IPS-20b (cell line): Measurements from ENCODE around the gene PPP1R15B.
A peak's percentile ranks its signal among the peaks of the same experiment; 100 is the strongest.

ENCODE experiments used
- H3K27ac ChIP-seq: one replicate; pipeline ENCODE4 v1.5.1; 2013; ENCODE audit warnings: low read length
- H3K27me3 ChIP-seq: 2 replicates; pipeline ENCODE4 v1.6.1; 2013; ENCODE audit warnings: mild to moderate bottlenecking, low read length, inconsistent platforms; ENCODE audit not compliant: insufficient read depth
- H3K36me3 ChIP-seq: 2 replicates; pipeline ENCODE4 v1.6.1; 2013; ENCODE audit warnings: low read depth, mild to moderate bottlenecking, inconsistent platforms, low read length, moderate library complexity; ENCODE audit not compliant: insufficient read depth
- H3K4me1 ChIP-seq: 2 replicates; pipeline ENCODE4 v1.6.1; 2013; ENCODE audit warnings: mild to moderate bottlenecking, control low read depth, inconsistent platforms, low read length, moderate library complexity; ENCODE audit not compliant: insufficient read depth
- H3K4me3 ChIP-seq: 2 replicates; pipeline ENCODE4 v1.5.1; 2013; ENCODE audit warnings: mild to moderate bottlenecking, low read length, inconsistent platforms
- H3K9ac ChIP-seq: 2 replicates; pipeline ENCODE4 v1.6.1; 2013; ENCODE audit warnings: low read depth, mild to moderate bottlenecking, inconsistent platforms, low read length, moderate library complexity
- H3K9me3 ChIP-seq: 2 replicates; pipeline ENCODE4 v1.6.1; 2013; ENCODE audit warnings: mild to moderate bottlenecking, low read depth, low read length, inconsistent platforms; ENCODE audit not compliant: insufficient read depth

PPP1R15B gene

DNA sequence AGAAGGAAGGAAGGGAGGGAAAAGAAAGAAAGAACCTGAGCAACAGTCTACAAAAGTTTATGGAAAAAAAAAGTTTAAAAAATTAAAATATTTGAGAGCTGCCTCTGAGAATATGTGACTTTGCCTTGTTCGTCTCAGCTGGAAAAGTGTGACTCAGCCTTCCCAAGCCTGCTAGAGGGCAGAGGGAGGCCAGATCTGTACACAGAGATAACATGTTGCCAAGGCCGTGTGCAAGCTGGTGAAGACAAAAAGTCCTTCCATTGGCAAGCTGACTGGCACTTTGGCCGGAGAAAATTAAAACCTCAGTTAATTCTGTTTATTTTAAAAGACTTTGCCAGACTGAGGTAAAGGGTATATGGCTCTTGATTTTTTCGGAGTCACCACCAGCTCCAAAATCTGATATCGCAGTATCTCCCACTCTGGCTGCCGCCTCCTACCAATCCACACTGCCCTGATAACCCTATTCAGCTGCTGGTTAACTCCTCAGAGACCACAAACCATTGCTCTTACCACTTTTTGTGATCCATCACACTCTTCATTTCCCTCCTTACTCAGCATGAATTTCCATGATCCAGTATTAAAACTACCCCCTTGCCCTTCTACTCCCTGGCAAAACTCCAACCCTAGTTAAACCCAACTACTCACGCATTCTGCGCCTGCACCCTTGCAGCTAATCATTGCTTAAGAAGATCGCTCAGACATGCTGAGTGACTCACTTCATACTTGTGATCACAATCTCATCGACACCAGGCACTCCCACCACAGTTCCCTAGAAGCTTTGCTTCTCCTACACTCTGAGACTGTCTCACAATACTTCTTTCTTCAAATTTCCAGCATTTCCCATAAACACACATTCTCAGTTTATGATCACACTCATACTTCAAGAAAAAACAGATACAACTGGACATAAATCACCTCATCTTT, 5.7 kb upstream of the PPP1R15B start:
- Histone ChIP-seq H3K9ac (no peak overlapping the region), H3K27me3 (no peaks in the 10 kb centered on the region), H3K36me3 (peaks cover 5% of the 10 kb centered on the region; the same call in 1 of the 2 replicates), H3K4me3 (no peak overlapping the region), H3K4me1 (peaks cover 7% of the 10 kb centered on the region; the same call in 1 of the 2 replicates), H3K9me3 (no peaks in the 10 kb centered on the region), H3K27ac (no peak overlapping the region)

DNA sequence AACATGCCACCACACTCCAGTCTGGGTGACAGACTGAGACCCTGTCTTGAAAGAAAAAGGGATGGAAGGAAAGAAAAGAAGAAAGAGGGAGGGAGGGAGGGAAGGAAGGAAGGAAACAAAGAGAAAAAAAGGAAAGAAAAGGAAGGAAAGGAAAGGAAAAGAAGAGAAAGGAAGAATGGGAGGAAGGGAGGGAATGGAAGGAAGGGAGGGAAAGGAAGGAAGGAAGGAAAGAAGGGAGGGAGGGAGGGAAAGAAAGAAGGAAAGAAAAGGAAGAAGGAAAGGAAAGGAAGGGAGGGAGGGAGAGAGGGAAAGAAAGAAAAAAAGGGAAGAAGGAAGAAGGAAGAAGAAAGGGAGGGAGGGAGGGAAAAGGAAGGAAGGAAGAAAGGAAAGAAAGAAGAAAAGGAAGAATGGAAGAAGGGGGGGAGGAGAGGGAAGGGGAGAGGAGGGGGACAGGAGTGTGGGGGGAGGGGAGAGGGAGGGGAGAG, 5.0 kb upstream of the PPP1R15B start:
- Histone ChIP-seq H3K9me3 (no peaks in the 10 kb centered on the region), H3K9ac (no peak overlapping the region), H3K4me1 (peaks cover 10% of the 10 kb centered on the region; the same call in 1 of the 2 replicates), H3K27ac (no peak overlapping the region), H3K4me3 (no peak overlapping the region), H3K27me3 (no peaks in the 10 kb centered on the region), H3K36me3 (peaks cover 5% of the 10 kb centered on the region; the same call in 1 of the 2 replicates)

DNA sequence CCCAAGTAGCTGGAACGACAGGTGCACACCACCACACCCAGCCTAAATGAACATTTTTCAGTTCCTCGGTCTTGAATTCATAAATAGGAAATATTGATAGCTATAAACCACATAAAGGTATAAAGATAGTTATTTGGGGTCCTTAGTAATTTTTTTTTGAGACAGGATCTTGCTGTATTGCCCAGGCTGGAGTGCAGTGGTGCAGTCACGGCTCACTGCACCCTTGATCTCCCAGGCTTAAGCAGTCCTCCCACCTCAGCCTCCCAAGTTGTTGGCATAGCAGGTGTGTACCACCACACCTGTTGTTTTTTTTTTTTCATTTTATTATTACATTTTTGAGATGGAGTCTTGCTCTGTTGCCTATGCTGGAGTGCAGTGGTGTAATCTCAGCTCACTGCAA, 3.7 kb upstream of the PPP1R15B start:
- Histone ChIP-seq H3K36me3 (no peaks in the 10 kb centered on the region), H3K4me1 (peaks cover 6% of the 10 kb centered on the region; the same call in 1 of the 2 replicates), H3K4me3 (no peak overlapping the region), H3K9ac (no peak overlapping the region), H3K9me3 (no peaks in the 10 kb centered on the region), H3K27me3 (no peaks in the 10 kb centered on the region), H3K27ac (no peak overlapping the region)

DNA sequence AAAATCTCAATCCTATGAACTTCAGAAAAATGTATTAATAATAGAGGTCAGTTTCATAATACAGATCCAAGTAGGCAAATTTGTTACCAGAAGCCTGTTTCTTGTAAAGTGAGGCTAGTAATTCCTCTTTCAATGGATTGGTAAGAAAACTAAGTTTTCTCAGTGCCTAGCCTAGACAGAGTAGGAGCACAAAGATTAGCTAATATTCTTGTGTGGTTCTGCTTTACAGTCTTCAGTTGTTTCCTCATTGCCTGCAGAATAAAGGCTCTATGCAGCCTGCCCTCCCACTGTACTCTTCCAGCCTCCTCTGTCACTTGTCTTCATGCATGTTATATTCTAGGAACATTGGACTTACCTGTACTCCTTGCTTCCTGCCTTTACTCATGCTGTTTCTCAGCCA, 2.4 kb upstream of the PPP1R15B start:
- no peak overlapping the region for H3K9ac ChIP-seq
- H3K27ac ChIP-seq: no peak overlapping the region
- H3K27me3 ChIP-seq: no peaks in the 10 kb centered on the region
- no peaks in the 10 kb centered on the region for H3K9me3 ChIP-seq
- peaks cover 2% of the 10 kb centered on the region; the same call in 1 of the 2 replicates for H3K4me1 ChIP-seq
- no peak overlapping the region for H3K4me3 ChIP-seq
- no peaks in the 10 kb centered on the region for H3K36me3 ChIP-seq

DNA sequence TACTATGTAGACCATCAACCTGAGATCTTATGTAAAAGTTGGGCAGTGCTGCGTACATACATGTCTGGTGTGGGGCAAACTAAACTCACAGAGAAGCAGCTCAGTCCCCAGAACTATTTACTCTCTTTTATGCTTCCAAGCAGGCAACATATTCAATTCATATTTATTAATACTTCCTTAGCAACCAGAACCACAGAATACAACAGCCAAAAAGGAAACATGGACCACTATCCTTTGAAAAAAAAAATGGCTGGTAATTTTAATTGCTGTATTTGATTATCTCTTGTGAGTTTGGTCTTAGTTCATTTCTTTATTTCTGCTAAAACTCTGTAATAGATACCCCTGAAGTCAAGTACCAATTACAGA, 1.5 kb upstream of the PPP1R15B start:
- Histone ChIP-seq H3K9me3 (no peaks in the 10 kb centered on the region), H3K9ac (no peak overlapping the region), H3K27ac (no peak overlapping the region), H3K36me3 (peaks cover 6% of the 10 kb centered on the region; the same call in 1 of the 2 replicates), H3K4me3 (no peak overlapping the region), H3K4me1 (peaks cover 2% of the 10 kb centered on the region; the same call in 1 of the 2 replicates), H3K27me3 (no peaks in the 10 kb centered on the region)

DNA sequence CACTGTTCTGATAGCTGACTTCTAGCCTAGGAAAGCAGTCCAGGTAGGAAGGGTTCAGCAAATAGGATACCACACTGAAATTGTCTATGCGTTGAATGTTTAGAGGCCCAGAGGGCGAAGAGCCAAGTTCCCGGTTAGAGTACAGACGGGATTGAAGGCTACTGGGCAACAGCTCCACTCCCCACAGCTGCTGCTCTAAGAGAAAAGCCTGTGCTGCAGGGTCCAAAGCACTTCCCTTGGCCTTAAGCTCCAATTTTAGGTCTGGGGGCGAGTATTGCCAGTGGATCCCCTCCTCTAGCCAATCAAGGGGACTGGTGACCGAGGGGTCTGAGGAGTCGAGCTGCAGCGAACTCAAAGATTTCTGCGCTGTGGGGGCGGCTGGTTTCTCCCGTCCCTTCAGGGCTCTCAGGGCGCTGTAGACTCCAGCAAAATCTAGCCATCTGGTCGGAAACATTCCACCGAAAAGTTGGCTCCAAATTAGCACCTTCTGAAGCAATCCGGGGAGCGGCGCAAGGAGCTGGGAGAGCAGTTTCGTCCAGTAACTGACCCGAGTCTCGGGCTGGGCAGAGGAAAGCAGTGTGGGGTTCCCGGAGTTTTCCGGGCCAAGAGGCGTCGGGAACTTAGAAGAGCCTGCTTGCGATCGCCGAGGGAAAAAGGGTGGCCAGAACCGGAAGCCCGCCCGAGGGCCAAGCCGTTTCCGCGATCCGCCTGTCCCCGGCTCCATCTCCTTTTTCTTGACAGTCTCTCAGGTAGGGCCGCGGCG, 748 bp downstream of the PPP1R15B start:
- H3K9ac ChIP-seq: peak overlapping the region; percentile 96
- H3K4me3 ChIP-seq: peak overlapping the region; percentile 92
- H3K9me3 ChIP-seq: no peaks in the 10 kb centered on the region
- no peaks in the 10 kb centered on the region for H3K27me3 ChIP-seq
- peak overlapping the region; percentile 91 for H3K27ac ChIP-seq
- peaks cover 20% of the 10 kb centered on the region for H3K36me3 ChIP-seq
- peaks cover 2% of the 10 kb centered on the region; the same call in 1 of the 2 replicates for H3K4me1 ChIP-seq

DNA sequence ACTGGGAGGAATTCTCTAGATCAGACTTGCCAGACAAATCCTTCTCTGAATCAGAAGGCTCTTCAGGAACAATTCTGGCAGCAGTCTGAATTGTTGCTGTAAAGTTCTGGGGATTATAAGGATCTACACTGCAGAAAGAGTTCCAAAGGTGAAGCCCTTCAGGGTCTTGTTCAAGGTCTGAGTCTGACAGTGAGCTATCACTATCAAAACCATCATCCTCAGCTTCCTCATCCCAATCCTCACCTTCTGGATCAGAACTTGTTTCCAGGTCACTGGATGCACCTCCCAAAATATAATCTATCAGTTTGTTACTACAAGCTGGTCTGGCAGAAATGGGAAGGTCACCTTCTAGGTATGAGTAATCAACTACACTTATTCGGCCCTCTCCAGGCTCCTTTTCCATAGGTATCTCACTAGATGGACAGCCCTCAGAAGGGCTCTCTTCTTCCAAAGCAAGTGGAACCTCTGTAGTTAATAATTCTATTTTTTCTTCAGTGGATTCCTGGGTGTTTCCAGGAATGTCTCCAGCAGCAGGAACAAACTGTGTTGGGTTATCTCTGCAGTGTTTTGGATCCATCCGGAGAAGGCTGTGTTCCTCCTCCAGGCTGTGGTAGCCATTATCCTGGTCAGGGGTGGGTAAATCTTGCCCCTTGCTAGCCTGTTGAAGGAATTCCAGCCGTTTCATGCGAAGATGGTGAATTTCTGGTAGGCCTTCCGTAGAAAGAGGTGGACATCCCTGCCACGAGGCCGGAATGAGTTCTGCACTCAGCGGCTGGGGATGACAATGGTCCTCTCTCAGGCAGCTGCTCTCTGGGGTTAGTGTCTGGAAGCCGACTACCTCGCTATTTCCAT, 1.6 kb downstream of the PPP1R15B start:
- H3K27ac ChIP-seq: no peak overlapping the region
- H3K36me3 ChIP-seq: peaks cover 28% of the 10 kb centered on the region
- peak overlapping the region; percentile 92 for H3K4me3 ChIP-seq
- no peaks in the 10 kb centered on the region for H3K9me3 ChIP-seq
- H3K27me3 ChIP-seq: no peaks in the 10 kb centered on the region
- peak overlapping the region; percentile 96 for H3K9ac ChIP-seq
- peaks cover 2% of the 10 kb centered on the region; the same call in 1 of the 2 replicates for H3K4me1 ChIP-seq

DNA sequence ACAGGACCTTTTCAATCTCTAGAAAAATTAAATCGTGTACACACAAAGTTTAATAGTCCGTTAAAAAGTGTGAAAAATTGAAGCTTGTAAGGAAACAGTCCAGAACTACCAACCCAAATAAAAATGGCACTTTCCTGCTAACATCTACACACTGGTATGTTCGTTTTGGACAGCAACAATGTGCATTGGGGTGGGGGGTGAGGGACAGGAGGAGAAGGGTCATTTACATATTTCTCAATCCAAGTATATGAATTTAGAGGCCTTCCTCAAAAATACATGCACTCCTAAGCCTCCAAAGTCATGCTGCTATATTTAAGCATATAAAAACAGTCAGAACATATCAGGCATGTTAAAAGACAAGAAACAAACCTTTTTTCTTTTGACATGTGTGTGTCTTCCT, 2.5 kb downstream of the PPP1R15B start:
- peaks cover 38% of the 10 kb centered on the region for H3K36me3 ChIP-seq
- no peaks in the 10 kb centered on the region for H3K27me3 ChIP-seq
- H3K4me1 ChIP-seq: peaks cover 2% of the 10 kb centered on the region; the same call in 1 of the 2 replicates
- peak overlapping the region; percentile 96 for H3K9ac ChIP-seq
- H3K4me3 ChIP-seq: peak overlapping the region; percentile 92
- no peak overlapping the region for H3K27ac ChIP-seq
- no peaks in the 10 kb centered on the region for H3K9me3 ChIP-seq

DNA sequence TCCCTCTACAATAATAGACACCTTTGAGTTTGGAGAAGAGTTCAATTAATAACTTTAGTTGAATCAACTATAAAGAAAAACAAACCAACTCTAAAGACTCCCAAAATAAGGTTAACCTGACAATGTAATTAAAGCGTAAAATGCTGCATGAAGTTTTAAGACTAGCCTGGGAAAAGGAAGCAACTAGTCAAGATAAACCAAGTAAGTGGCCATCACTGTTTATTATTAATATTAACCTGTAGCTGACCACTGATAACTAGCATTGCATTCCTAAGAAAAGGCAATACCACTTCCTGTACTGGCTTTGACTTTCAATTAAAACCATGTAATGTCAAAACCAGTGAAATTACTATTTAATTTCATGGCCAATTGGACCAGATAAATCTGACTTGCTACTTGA, 3.0 kb downstream of the PPP1R15B start:
- H3K27me3 ChIP-seq: no peaks in the 10 kb centered on the region
- no peak overlapping the region for H3K27ac ChIP-seq
- H3K4me1 ChIP-seq: peaks cover 2% of the 10 kb centered on the region; the same call in 1 of the 2 replicates
- H3K36me3 ChIP-seq: peaks cover 43% of the 10 kb centered on the region
- peak overlapping the region; percentile 92 for H3K4me3 ChIP-seq
- H3K9me3 ChIP-seq: no peaks in the 10 kb centered on the region
- peak overlapping the region; percentile 96; the same call in 1 of the 2 replicates for H3K9ac ChIP-seq

DNA sequence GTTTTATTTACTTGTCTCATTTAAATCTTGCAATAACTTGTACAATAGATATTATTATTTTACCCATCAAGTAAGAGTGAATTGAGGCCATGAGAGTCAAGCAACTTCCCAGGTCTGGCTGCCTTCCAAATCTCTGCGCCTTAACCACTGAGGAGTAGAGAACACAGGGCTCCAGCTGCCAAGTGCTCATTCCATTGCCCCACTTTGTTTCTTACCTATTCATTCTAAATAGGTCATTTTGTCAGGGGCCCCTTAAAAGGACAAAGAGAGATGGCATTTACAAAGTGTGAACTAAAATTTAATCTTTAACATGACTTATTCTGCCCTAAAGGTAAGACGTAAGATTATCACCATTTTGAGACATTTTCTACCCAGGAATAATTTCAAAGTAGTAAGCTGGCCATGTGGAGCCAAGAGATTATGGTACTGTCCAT, 3.5 kb downstream of the PPP1R15B start:
- no peaks in the 10 kb centered on the region for H3K27me3 ChIP-seq
- H3K36me3 ChIP-seq: peaks cover 47% of the 10 kb centered on the region
- peak overlapping the region; percentile 92 for H3K4me3 ChIP-seq
- no peaks in the 10 kb centered on the region for H3K9me3 ChIP-seq
- peaks cover 2% of the 10 kb centered on the region; the same call in 1 of the 2 replicates for H3K4me1 ChIP-seq
- H3K27ac ChIP-seq: no peak overlapping the region
- H3K9ac ChIP-seq: peak overlapping the region; percentile 96
